ENCODE results near the gene KIRREL3. TPM values are rescaled to one million over a fixed set of nuclear protein-coding genes. Genes with fewer than 3 reads are reported as not detected.

The KIRREL3 gene
- total RNA-seq, 1 experiment from 2014 or later: 2.2 TPM

DNA sequence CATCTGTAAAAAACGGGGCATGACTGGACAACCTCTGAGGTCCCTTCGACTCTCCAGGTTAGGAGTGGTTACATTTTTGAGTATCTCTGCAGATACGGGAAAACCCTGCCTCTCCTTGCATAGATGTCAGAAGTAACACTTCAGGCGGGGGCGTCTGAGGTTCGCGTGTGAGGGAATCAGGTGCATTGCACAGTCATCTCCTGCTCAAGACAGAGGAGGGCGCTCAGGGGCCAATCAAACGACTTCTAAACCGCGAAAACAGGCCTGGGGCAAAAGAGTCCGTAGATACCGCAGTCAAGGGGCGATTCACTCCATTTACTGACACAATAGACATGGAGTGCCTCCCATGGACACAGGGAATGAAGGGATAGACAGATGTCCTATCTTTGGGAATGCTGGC, 31.7 kb downstream of the KIRREL3 start:
- intact Hi-C loops (cut with micrococcal nuclease; ENCODE audit: unreplicated experiment): loop anchor here (1.0 kb wide), 1 partner anchor 253 kb away; no protein-coding TSS in a partner anchor
- Histone ChIP-seq H3K36me3 (ENCODE audit: low read depth) (no peaks in the 10 kb centered on the region), H3K27ac (no peak overlapping the region), H4K20me1 (ENCODE audit: insufficient read depth) (no peaks in the 10 kb centered on the region), H3K4me2 (no peak overlapping the region), H3K4me3 (no peak overlapping the region), H2AFZ (no peak overlapping the region), H3K9me3 (ENCODE audit: insufficient read depth, low read depth) (no peaks in the 10 kb centered on the region), H3K4me1 (replicated peaks; ENCODE audit: insufficient read depth) (no peaks in the 10 kb centered on the region), H3K9me2 (ENCODE audit: insufficient read depth) (no peaks in the 10 kb centered on the region), H3K27me3 (ENCODE audit: insufficient read depth, low read depth) (peaks cover 41% of the 10 kb centered on the region), H3F3A (ENCODE audit: insufficient read depth, low read depth) (no peaks in the 10 kb centered on the region), H3K79me2 (ENCODE audit: low read depth) (no peaks in the 10 kb centered on the region)
- ChIA-PET CTCF (no interaction called here), POLR2A (ENCODE audit: unreplicated experiment) (no interaction called here)
- DNase-seq: no peak
- TF ChIP-seq, protein P1, sequence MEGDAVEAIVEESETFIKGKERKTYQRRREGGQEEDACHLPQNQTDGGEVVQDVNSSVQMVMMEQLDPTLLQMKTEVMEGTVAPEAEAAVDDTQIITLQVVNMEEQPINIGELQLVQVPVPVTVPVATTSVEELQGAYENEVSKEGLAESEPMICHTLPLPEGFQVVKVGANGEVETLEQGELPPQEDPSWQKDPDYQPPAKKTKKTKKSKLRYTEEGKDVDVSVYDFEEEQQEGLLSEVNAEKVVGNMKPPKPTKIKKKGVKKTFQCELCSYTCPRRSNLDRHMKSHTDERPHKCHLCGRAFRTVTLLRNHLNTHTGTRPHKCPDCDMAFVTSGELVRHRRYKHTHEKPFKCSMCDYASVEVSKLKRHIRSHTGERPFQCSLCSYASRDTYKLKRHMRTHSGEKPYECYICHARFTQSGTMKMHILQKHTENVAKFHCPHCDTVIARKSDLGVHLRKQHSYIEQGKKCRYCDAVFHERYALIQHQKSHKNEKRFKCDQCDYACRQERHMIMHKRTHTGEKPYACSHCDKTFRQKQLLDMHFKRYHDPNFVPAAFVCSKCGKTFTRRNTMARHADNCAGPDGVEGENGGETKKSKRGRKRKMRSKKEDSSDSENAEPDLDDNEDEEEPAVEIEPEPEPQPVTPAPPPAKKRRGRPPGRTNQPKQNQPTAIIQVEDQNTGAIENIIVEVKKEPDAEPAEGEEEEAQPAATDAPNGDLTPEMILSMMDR (conservative IDR thresholded peaks at IDR 0.05): no peak
- TF ChIP-seq EZH2 (IDR thresholded peaks at IDR 0.05; ENCODE audit: low read depth): no peak
- BruUV-seq (replicated peaks): no TSS peak

DNA sequence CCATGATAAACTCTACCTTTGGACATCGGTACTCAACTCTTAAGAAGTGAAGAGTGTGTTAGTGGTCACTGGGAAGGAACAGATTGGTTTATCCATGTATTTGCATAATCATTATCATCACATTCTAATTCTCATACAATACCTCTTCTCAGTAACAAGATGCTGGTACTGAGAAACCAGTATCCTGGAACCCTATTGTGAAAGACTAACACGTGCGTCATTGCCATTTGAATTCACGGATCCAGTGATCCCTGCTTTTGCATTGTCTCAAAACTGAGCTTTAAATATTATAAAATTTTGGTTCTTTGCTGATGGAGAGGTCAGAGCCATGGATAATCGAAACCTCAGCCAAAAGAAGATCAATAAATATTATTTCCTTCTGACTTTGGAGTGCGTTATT, 35.2 kb downstream of the KIRREL3 start:
- Histone ChIP-seq H3K27ac (no peak overlapping the region), H3K4me3 (no peak overlapping the region), H3K79me2 (ENCODE audit: low read depth) (no peaks in the 10 kb centered on the region), H3F3A (ENCODE audit: insufficient read depth, low read depth) (no peaks in the 10 kb centered on the region), H3K4me1 (replicated peaks; ENCODE audit: insufficient read depth) (no peaks in the 10 kb centered on the region), H3K9me3 (ENCODE audit: insufficient read depth, low read depth) (no peaks in the 10 kb centered on the region), H4K20me1 (ENCODE audit: insufficient read depth) (no peaks in the 10 kb centered on the region), H3K27me3 (ENCODE audit: insufficient read depth, low read depth) (peaks cover 41% of the 10 kb centered on the region), H3K9me2 (ENCODE audit: insufficient read depth) (no peaks in the 10 kb centered on the region), H2AFZ (no peak overlapping the region), H3K4me2 (no peak overlapping the region), H3K36me3 (ENCODE audit: low read depth) (no peaks in the 10 kb centered on the region)
- DNase-seq: no peak
- TF ChIP-seq EZH2 (IDR thresholded peaks at IDR 0.05; ENCODE audit: low read depth): no peak
- TF ChIP-seq, protein P1 (conservative IDR thresholded peaks at IDR 0.05): no peak
- ChIA-PET CTCF (no interaction called here), POLR2A (ENCODE audit: unreplicated experiment) (no interaction called here)
- intact Hi-C loops (cut with micrococcal nuclease; ENCODE audit: unreplicated experiment): no loop called here
- no TSS peak for BruUV-seq (replicated peaks)

DNA sequence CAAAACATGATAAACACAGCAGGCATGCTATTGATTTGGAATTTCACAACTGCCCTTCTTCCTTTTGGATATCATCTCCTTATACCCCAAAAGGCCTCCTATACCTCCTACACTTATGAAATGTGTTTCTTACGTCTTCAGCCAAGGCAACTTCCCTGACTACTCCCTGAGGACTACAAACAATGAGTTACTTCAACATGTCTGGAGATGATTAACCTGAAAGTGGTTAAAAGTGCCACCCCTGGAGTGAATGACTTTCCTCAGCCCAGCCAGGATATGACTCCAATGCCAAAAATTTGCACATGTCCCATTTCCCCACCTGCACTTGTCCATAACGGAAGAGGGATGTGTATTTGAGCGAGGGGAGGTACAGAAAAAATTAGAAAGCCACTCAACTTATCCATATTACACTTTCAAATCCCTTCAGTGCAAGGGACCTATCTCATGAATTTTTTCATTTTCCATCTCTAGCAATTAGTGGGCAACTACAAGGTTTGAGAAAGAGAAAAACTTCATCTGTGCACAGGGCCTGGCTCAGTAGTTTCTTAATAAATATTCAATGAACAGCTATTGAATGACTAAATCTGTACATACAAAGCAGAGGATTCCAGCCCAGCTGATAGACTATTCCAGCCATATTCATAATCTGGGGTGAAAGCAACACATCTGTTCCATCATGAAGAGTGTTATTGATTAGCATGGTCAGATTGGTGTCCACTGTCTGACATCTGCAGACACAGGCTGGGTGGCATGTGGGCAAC, 36.8 kb downstream of the KIRREL3 start:
- TF ChIP-seq EZH2 (IDR thresholded peaks at IDR 0.05; ENCODE audit: low read depth): no peak
- TF ChIP-seq, protein P1 (conservative IDR thresholded peaks at IDR 0.05): no peak
- H3K27ac ChIP-seq: no peak overlapping the region
- H3F3A ChIP-seq (ENCODE audit: insufficient read depth, low read depth): no peaks in the 10 kb centered on the region
- no peaks in the 10 kb centered on the region for H4K20me1 ChIP-seq (ENCODE audit: insufficient read depth)
- CTCF ChIA-PET: interaction anchor here (0.7 kb wide), 1 partner anchor 247 kb away, joined by 3 read pairs; no protein-coding TSS in a partner anchor
- BruUV-seq (replicated peaks): no TSS peak
- H3K27me3 ChIP-seq (ENCODE audit: insufficient read depth, low read depth): peaks cover 30% of the 10 kb centered on the region
- no peaks in the 10 kb centered on the region for H3K9me2 ChIP-seq (ENCODE audit: insufficient read depth)
- H3K9me3 ChIP-seq (ENCODE audit: insufficient read depth, low read depth): no peaks in the 10 kb centered on the region
- no peak overlapping the region for H2AFZ ChIP-seq
- POLR2A ChIA-PET (ENCODE audit: unreplicated experiment): no interaction called here
- no peak for DNase-seq
- no peak overlapping the region for H3K4me3 ChIP-seq
- no peaks in the 10 kb centered on the region for H3K36me3 ChIP-seq (ENCODE audit: low read depth)
- H3K4me1 ChIP-seq (replicated peaks; ENCODE audit: insufficient read depth): no peaks in the 10 kb centered on the region
- intact Hi-C loops (cut with micrococcal nuclease; ENCODE audit: unreplicated experiment): no loop called here
- no peaks in the 10 kb centered on the region for H3K79me2 ChIP-seq (ENCODE audit: low read depth)
- no peak overlapping the region for H3K4me2 ChIP-seq
